22Rv1 (cell line): ENCODE data around the gene F12.

Experiments
- CTCF ChIP-seq: fragments of 450-650 bp; IDR thresholded peaks from 2 replicates; pipeline ENCODE4 v1.5.1; 2017; ENCODE audit warnings: mild to moderate bottlenecking
- ZFX ChIP-seq: fragments of 450-650 bp; IDR thresholded peaks from 2 replicates; pipeline ENCODE4 v1.6.1; 2017; ENCODE audit warnings: antibody characterized with exemption, borderline replicate concordance

- TF ChIP-seq CTCF = no peak
- TF ChIP-seq ZFX = no peak
Observed at GRCh38 chr5:177444106-177445051, 35.0 kb upstream of the F12 start.
